GM23338 (cell line): Measurements from ENCODE around the gene DCAF5. TPM values are rescaled to one million over a fixed set of nuclear protein-coding genes. Genes with fewer than 3 reads are reported as not detected.

Experiments
- ATAC-seq: fragments of 200-7000 bp; cut with Tn5 transposase; 3 replicates; pipeline ENCODE4 v1.9.1; 2020
- DNase-seq: peaks from one replicate; pipeline ENCODE4 v3.0.0-alpha.2; 2015; ENCODE audit warnings: low spot score
- H2AFZ ChIP-seq: fragments of 200-600 bp; sonication (generic); 2 replicates; pipeline ENCODE4 v1.8.0; 2016; ENCODE audit warnings: antibody characterized with exemption, mild to moderate bottlenecking, moderate library complexity
- H3F3A ChIP-seq: fragments of 200-600 bp; sonication (generic); replicated peaks from 2 replicates; pipeline ENCODE4 v1.8.0; 2017; ENCODE audit warnings: antibody characterized with exemption, mixed run types, low read depth
- H3K27ac ChIP-seq: fragments of 200-600 bp; sonication (generic); 2 replicates; pipeline ENCODE4 v1.6.1; 2016; ENCODE audit warnings: low read depth
- H3K27me3 ChIP-seq: fragments of 200-600 bp; sonication (generic); 2 replicates; pipeline ENCODE4 v1.8.0; 2016; ENCODE audit warnings: mild to moderate bottlenecking, mixed run types, moderate library complexity; ENCODE audit not compliant: insufficient read depth
- H3K36me3 ChIP-seq: fragments of 200-600 bp; sonication (generic); 2 replicates; pipeline ENCODE4 v1.8.0; 2016; ENCODE audit warnings: mild to moderate bottlenecking; ENCODE audit not compliant: insufficient read depth
- H3K4me1 ChIP-seq: fragments of 200-600 bp; sonication (generic); 2 replicates; pipeline ENCODE4 v1.8.0; 2016; ENCODE audit warnings: mild to moderate bottlenecking, moderate library complexity; ENCODE audit not compliant: insufficient read depth
- H3K4me2 ChIP-seq: fragments of 200-600 bp; sonication (generic); 2 replicates; pipeline ENCODE4 v1.7.1; 2017; ENCODE audit warnings: mixed run types
- H3K4me3 ChIP-seq: fragments of 200-600 bp; sonication (generic); 2 replicates; pipeline ENCODE4 v1.6.1; 2016; ENCODE audit warnings: mixed run types
- H3K79me2 ChIP-seq: fragments of 200-600 bp; sonication (generic); replicated peaks from 2 replicates; pipeline ENCODE4 v1.8.0; 2017; ENCODE audit warnings: mild to moderate bottlenecking; ENCODE audit not compliant: insufficient read depth
- H3K9me2 ChIP-seq: fragments of 200-600 bp; sonication (generic); 2 replicates; pipeline ENCODE4 v1.8.0; 2017; ENCODE audit not compliant: insufficient read depth
- H4K20me1 ChIP-seq: fragments of 200-600 bp; sonication (generic); replicated peaks from 2 replicates; pipeline ENCODE4 v1.8.0; 2017; ENCODE audit warnings: mild to moderate bottlenecking; ENCODE audit not compliant: insufficient read depth
- H3K27ac Mint-ChIP-seq: 2 replicates; pipeline ENCODE4 v1.8.0; 2020; ENCODE audit warnings: inconsistent platforms, mild to moderate bottlenecking, moderate library complexity, mixed read lengths
- H3K27me3 Mint-ChIP-seq: 3 replicates; pipeline ENCODE4 v1.8.0; 2022; ENCODE audit warnings: low read depth, mild to moderate bottlenecking, moderate library complexity, mixed read lengths, inconsistent platforms; ENCODE audit not compliant: insufficient read depth, poor library complexity
- H3K36me3 Mint-ChIP-seq: 3 replicates; pipeline ENCODE4 v1.8.0; 2021; ENCODE audit warnings: low read depth, mild to moderate bottlenecking, inconsistent platforms, moderate library complexity, mixed read lengths
- H3K4me1 Mint-ChIP-seq: 3 replicates; pipeline ENCODE4 v1.8.0; 2020; ENCODE audit warnings: mild to moderate bottlenecking, inconsistent platforms, mixed read lengths
- H3K4me3 Mint-ChIP-seq: 3 replicates; pipeline ENCODE4 v1.8.0; 2021; ENCODE audit warnings: moderate library complexity, mild to moderate bottlenecking, inconsistent platforms, mixed read lengths
- H3K9me3 Mint-ChIP-seq: 3 replicates; pipeline ENCODE4 v1.8.0; 2020; ENCODE audit warnings: moderate library complexity, mild to moderate bottlenecking, inconsistent platforms, mixed read lengths
- EZH2 ChIP-seq: fragments of 200-600 bp; sonication (generic); IDR thresholded peaks from one replicate; pipeline ENCODE4 v1.8.0; 2017; ENCODE audit warnings: antibody characterized with exemption, mild to moderate bottlenecking, low read depth; ENCODE audit not compliant: unreplicated experiment
- EZH2phosphoT487 ChIP-seq: fragments of 200-600 bp; sonication (generic); IDR thresholded peaks from one replicate; pipeline ENCODE4 v1.8.1; 2018; ENCODE audit warnings: antibody characterized with exemption; ENCODE audit not compliant: unreplicated experiment
- JUNB ChIP-seq: IDR thresholded peaks from one replicate; pipeline ENCODE4 v1.6.1; 2016; ENCODE audit warnings: antibody characterized with exemption; ENCODE audit not compliant: unreplicated experiment
- NANOG ChIP-seq: IDR thresholded peaks from 2 replicates; pipeline ENCODE4 v1.6.1; 2016; ENCODE audit warnings: antibody characterized with exemption, borderline replicate concordance
- POLR2AphosphoS5 ChIP-seq: IDR thresholded peaks from 2 replicates; pipeline ENCODE4 v1.6.1; 2016; ENCODE audit warnings: antibody characterized with exemption, low read depth
- STAT1 ChIP-seq: IDR thresholded peaks from one replicate; pipeline ENCODE4 v1.6.1; 2016; ENCODE audit warnings: antibody characterized with exemption; ENCODE audit not compliant: unreplicated experiment
- ZNF114 ChIP-seq: fragments of 250-450 bp; sonication (Bioruptor Pico); IDR thresholded peaks from 2 replicates; pipeline ENCODE4 v1.5.0; 2020; ENCODE audit warnings: mild to moderate bottlenecking, moderate library complexity
- polyA plus RNA-seq: library from polyadenylated mRNA; unstranded; fragments of >200 nt; fragmentation: Nextera tagmentation; extraction: Ambion mirVana; gene quantifications from 2 replicates; pipeline ENCODE4 v1.2.1, GENCODE V29; 2016
- total RNA-seq: library from RNA; depleted of rRNA; stranded (reverse); fragments of >200 nt; shearing (Covaris generic); gene quantifications from 2 replicates; pipeline ENCODE4 v1.2.3, GENCODE V29; 2014
- TF ChIP-seq, protein P1 (sequence below): IDR thresholded peaks from one replicate; pipeline ENCODE4 v1.6.1; 2018; ENCODE audit warnings: antibody characterized with exemption; ENCODE audit not compliant: unreplicated experiment
- TF ChIP-seq, protein P2 (sequence below), 2 experiments: fragments of 200-600 bp in 1 of 2; sonication (generic) in 1 of 2; conservative IDR thresholded peaks; 2 replicates each; pipeline versions ENCODE4 v1.5.1 to v1.6.1; 2016 to 2017; ENCODE audit warnings: antibody characterized with exemption in 2 of 2, low read depth in 2 of 2, mild to moderate bottlenecking in 2 of 2, moderate library complexity in 1 of 2
- TF ChIP-seq, protein P3 (sequence below): IDR thresholded peaks from 2 replicates; pipeline ENCODE4 v1.6.1; 2016; ENCODE audit warnings: antibody characterized with exemption

Gene DCAF5
- total and polyA plus RNA-seq, 2 experiments from 2014 or later = 14.0 to 15.2 TPM

DNA sequence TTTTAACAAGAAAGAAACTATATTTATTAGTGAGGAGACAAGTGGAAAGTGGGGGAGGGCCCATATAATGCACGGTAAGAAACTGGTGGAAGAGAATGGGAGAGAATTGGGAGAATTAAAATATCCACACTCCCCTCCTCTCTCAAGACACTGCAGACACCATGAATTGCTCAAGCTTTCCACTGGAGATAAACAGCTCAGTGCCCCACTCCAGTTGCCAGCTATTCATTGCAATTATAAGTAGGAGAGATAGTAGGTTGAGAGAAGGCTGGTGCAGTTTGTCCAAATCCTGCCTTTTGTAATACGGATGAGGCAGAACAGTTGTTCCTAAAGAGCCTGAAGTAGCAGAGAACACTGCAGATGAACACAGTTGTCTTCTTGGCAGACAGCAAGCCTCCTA, 38.2 kb downstream of the DCAF5 start:
- Mint-ChIP-seq H3K27ac (no peak overlapping the region), H3K27me3 (no peaks in the 10 kb centered on the region), H3K9me3 (no peaks in the 10 kb centered on the region), H3K36me3 (peaks cover 2% of the 10 kb centered on the region; the same call in 1 of the 3 replicates), H3K4me3 (no peak overlapping the region), H3K4me1 (no peaks in the 10 kb centered on the region)
- Histone ChIP-seq H3K4me3 (no peak overlapping the region), H3K4me2 (no peak overlapping the region), H2AFZ (no peak overlapping the region), H3K36me3 (0 out of 2 replicates have a peak, but pooled peaks cover 3% of the 10 kb centered on the region), H3K27ac (no peak overlapping the region), H3K4me1 (no peaks in the 10 kb centered on the region), H3K27me3 (no peaks in the 10 kb centered on the region), H3K9me2 (no peaks in the 10 kb centered on the region), H3F3A (no peaks in the 10 kb centered on the region), H4K20me1 (peaks cover 7% of the 10 kb centered on the region), H3K79me2 (no peaks in the 10 kb centered on the region)
- ATAC-seq (no peak), DNase-seq (no peak)
- TF ChIP-seq, protein P1, sequence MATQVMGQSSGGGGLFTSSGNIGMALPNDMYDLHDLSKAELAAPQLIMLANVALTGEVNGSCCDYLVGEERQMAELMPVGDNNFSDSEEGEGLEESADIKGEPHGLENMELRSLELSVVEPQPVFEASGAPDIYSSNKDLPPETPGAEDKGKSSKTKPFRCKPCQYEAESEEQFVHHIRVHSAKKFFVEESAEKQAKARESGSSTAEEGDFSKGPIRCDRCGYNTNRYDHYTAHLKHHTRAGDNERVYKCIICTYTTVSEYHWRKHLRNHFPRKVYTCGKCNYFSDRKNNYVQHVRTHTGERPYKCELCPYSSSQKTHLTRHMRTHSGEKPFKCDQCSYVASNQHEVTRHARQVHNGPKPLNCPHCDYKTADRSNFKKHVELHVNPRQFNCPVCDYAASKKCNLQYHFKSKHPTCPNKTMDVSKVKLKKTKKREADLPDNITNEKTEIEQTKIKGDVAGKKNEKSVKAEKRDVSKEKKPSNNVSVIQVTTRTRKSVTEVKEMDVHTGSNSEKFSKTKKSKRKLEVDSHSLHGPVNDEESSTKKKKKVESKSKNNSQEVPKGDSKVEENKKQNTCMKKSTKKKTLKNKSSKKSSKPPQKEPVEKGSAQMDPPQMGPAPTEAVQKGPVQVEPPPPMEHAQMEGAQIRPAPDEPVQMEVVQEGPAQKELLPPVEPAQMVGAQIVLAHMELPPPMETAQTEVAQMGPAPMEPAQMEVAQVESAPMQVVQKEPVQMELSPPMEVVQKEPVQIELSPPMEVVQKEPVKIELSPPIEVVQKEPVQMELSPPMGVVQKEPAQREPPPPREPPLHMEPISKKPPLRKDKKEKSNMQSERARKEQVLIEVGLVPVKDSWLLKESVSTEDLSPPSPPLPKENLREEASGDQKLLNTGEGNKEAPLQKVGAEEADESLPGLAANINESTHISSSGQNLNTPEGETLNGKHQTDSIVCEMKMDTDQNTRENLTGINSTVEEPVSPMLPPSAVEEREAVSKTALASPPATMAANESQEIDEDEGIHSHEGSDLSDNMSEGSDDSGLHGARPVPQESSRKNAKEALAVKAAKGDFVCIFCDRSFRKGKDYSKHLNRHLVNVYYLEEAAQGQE = no peak
- TF ChIP-seq NANOG = no peak
- TF ChIP-seq, protein P2, sequence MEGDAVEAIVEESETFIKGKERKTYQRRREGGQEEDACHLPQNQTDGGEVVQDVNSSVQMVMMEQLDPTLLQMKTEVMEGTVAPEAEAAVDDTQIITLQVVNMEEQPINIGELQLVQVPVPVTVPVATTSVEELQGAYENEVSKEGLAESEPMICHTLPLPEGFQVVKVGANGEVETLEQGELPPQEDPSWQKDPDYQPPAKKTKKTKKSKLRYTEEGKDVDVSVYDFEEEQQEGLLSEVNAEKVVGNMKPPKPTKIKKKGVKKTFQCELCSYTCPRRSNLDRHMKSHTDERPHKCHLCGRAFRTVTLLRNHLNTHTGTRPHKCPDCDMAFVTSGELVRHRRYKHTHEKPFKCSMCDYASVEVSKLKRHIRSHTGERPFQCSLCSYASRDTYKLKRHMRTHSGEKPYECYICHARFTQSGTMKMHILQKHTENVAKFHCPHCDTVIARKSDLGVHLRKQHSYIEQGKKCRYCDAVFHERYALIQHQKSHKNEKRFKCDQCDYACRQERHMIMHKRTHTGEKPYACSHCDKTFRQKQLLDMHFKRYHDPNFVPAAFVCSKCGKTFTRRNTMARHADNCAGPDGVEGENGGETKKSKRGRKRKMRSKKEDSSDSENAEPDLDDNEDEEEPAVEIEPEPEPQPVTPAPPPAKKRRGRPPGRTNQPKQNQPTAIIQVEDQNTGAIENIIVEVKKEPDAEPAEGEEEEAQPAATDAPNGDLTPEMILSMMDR (conservative IDR thresholded peaks at IDR 0.05; ENCODE audit: low read depth in 2 of 2) = no peak
- TF ChIP-seq POLR2AphosphoS5 = no peak
- no peak for TF ChIP-seq ZNF114 (CRISPR knock-in tag)
- TF ChIP-seq, protein P3, sequence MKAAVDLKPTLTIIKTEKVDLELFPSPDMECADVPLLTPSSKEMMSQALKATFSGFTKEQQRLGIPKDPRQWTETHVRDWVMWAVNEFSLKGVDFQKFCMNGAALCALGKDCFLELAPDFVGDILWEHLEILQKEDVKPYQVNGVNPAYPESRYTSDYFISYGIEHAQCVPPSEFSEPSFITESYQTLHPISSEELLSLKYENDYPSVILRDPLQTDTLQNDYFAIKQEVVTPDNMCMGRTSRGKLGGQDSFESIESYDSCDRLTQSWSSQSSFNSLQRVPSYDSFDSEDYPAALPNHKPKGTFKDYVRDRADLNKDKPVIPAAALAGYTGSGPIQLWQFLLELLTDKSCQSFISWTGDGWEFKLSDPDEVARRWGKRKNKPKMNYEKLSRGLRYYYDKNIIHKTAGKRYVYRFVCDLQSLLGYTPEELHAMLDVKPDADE = no peak
- TF ChIP-seq STAT1 = no peak

DNA sequence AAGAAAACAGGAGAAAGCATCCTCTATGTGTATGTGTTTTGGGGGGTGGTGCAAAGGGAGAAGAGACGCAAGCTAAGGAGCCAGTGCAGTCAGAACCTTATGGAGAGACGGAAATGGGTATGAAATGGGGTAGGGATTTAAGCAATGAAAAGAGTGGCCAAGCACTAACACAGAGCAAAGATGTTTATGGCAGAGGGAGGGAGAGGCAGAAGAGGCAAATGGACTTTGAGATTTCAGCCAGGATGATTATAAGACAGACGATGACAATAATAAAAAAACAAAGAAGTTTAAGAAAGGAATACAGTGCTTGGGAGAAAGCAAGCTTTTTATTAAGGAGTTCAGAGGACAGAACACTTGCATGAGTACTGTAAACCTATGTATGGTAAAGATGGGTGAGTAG, 44.6 kb downstream of the DCAF5 start:
- Histone ChIP-seq H3F3A (no peaks in the 10 kb centered on the region), H3K4me2 (no peak overlapping the region), H3K27me3 (no peaks in the 10 kb centered on the region), H2AFZ (no peak overlapping the region), H3K4me3 (no peak overlapping the region), H3K4me1 (no peaks in the 10 kb centered on the region), H3K36me3 (no peaks in the 10 kb centered on the region), H3K9me2 (no peaks in the 10 kb centered on the region), H3K79me2 (no peaks in the 10 kb centered on the region), H4K20me1 (0 out of 2 replicates have a peak, but pooled peaks cover 2% of the 10 kb centered on the region), H3K27ac (no peak overlapping the region)
- peaks cover 4% of the 10 kb centered on the region; the same call in 2 of the 3 replicates for H3K4me1 Mint-ChIP-seq
- no peak overlapping the region for H3K4me3 Mint-ChIP-seq
- no peak overlapping the region for H3K27ac Mint-ChIP-seq
- H3K9me3 Mint-ChIP-seq = no peaks in the 10 kb centered on the region
- peaks cover 3% of the 10 kb centered on the region; the same call in 1 of the 3 replicates for H3K36me3 Mint-ChIP-seq
- no peak for ATAC-seq
- H3K27me3 Mint-ChIP-seq = peaks cover 1% of the 10 kb centered on the region
- no peak for DNase-seq
- no peak for TF ChIP-seq STAT1
- TF ChIP-seq, protein P1 = no peak
- TF ChIP-seq, protein P3 = no peak
- TF ChIP-seq EZH2 = no peak
- no peak for TF ChIP-seq EZH2phosphoT487
- no peak for TF ChIP-seq JUNB
